ENCODE data around the gene TTBK2.

DNA sequence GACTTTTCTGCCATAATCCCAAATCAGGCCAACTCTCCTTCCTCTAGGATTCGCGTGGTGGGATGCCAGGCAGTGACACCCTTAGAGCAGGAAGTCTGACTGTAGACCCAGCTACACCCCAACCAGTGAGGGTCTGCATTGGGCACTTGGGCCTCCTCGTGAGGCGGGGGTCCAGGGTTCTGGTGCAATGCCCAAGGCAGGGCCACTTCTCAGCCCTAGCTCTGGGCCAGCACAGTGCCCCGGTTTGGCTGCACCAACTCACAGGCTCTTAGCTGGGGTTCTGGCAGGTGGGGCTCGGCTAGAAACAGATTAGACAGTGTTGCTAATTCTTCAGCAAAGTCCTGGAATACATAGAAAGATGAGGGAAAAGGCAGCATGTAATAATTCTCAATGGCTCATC lies 196.3 kb downstream of the TTBK2 start:
- TF ChIP-seq, protein P1, sequence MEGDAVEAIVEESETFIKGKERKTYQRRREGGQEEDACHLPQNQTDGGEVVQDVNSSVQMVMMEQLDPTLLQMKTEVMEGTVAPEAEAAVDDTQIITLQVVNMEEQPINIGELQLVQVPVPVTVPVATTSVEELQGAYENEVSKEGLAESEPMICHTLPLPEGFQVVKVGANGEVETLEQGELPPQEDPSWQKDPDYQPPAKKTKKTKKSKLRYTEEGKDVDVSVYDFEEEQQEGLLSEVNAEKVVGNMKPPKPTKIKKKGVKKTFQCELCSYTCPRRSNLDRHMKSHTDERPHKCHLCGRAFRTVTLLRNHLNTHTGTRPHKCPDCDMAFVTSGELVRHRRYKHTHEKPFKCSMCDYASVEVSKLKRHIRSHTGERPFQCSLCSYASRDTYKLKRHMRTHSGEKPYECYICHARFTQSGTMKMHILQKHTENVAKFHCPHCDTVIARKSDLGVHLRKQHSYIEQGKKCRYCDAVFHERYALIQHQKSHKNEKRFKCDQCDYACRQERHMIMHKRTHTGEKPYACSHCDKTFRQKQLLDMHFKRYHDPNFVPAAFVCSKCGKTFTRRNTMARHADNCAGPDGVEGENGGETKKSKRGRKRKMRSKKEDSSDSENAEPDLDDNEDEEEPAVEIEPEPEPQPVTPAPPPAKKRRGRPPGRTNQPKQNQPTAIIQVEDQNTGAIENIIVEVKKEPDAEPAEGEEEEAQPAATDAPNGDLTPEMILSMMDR (IDR thresholded peaks at IDR 0.05; ENCODE audit: insufficient read depth, low read length), result no peak
- TF ChIP-seq, protein P2, sequence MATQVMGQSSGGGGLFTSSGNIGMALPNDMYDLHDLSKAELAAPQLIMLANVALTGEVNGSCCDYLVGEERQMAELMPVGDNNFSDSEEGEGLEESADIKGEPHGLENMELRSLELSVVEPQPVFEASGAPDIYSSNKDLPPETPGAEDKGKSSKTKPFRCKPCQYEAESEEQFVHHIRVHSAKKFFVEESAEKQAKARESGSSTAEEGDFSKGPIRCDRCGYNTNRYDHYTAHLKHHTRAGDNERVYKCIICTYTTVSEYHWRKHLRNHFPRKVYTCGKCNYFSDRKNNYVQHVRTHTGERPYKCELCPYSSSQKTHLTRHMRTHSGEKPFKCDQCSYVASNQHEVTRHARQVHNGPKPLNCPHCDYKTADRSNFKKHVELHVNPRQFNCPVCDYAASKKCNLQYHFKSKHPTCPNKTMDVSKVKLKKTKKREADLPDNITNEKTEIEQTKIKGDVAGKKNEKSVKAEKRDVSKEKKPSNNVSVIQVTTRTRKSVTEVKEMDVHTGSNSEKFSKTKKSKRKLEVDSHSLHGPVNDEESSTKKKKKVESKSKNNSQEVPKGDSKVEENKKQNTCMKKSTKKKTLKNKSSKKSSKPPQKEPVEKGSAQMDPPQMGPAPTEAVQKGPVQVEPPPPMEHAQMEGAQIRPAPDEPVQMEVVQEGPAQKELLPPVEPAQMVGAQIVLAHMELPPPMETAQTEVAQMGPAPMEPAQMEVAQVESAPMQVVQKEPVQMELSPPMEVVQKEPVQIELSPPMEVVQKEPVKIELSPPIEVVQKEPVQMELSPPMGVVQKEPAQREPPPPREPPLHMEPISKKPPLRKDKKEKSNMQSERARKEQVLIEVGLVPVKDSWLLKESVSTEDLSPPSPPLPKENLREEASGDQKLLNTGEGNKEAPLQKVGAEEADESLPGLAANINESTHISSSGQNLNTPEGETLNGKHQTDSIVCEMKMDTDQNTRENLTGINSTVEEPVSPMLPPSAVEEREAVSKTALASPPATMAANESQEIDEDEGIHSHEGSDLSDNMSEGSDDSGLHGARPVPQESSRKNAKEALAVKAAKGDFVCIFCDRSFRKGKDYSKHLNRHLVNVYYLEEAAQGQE (IDR thresholded peaks at IDR 0.05; ENCODE audit: insufficient replicate concordance, low read depth), result no peak
